Fibroblast of mammary gland (primary cell): ENCODE measurements around the gene CAD.

Experiments
- DNase-seq: peaks from one replicate; pipeline ENCODE4 v3.0.0-alpha.2; 2010; ENCODE audit warnings: low read depth
- H3K4me3 ChIP-seq: 2 replicates; pipeline ENCODE4 v1.5.1; 2011; ENCODE audit warnings: low read depth, mild to moderate bottlenecking, low read length, moderate library complexity; ENCODE audit not compliant: control insufficient read depth
- TF ChIP-seq, protein P1 (sequence below): conservative IDR thresholded peaks from 2 replicates; pipeline ENCODE4 v1.5.1; 2011; ENCODE audit warnings: low read depth, low read length, inconsistent platforms; ENCODE audit not compliant: control insufficient read depth, insufficient read depth

Gene CAD

GRCh38 chr2:27223416-27223815, 6.2 kb downstream of the CAD start:
- TF ChIP-seq, protein P1, sequence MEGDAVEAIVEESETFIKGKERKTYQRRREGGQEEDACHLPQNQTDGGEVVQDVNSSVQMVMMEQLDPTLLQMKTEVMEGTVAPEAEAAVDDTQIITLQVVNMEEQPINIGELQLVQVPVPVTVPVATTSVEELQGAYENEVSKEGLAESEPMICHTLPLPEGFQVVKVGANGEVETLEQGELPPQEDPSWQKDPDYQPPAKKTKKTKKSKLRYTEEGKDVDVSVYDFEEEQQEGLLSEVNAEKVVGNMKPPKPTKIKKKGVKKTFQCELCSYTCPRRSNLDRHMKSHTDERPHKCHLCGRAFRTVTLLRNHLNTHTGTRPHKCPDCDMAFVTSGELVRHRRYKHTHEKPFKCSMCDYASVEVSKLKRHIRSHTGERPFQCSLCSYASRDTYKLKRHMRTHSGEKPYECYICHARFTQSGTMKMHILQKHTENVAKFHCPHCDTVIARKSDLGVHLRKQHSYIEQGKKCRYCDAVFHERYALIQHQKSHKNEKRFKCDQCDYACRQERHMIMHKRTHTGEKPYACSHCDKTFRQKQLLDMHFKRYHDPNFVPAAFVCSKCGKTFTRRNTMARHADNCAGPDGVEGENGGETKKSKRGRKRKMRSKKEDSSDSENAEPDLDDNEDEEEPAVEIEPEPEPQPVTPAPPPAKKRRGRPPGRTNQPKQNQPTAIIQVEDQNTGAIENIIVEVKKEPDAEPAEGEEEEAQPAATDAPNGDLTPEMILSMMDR: no peak

GRCh38 chr2:27225526-27225925, 8.4 kb downstream of the CAD start:
- TF ChIP-seq, protein P1: no peak
- no peak overlapping the region for H3K4me3 ChIP-seq
- DNase-seq: no peak

More at GRCh38 chr2:27223416-27223815, 6.2 kb downstream of the CAD start:
- DNase-seq: no peak
- no peak overlapping the region for H3K4me3 ChIP-seq

DNA sequence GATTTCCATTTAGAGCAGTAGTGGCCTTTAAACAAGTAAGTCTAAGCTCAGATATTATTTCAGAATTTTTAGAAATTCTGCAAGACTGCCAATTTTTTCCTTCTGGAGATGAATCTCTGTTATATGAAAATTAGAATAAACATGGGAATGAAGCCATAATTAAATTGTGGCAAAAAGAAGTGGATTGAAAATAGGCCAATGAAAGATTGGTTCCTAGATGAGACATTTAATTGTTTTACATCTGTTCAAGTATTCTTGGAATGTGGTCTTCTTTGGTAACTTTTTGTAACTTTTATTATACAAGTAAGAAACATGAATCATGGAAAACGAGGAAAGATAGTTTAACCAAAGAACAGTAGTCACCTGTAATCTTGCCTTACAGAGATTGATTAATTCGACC, 10.3 kb downstream of the CAD start:
- TF ChIP-seq, protein P1: no peak
- no peak for DNase-seq
- H3K4me3 ChIP-seq: no peak overlapping the region

DNA sequence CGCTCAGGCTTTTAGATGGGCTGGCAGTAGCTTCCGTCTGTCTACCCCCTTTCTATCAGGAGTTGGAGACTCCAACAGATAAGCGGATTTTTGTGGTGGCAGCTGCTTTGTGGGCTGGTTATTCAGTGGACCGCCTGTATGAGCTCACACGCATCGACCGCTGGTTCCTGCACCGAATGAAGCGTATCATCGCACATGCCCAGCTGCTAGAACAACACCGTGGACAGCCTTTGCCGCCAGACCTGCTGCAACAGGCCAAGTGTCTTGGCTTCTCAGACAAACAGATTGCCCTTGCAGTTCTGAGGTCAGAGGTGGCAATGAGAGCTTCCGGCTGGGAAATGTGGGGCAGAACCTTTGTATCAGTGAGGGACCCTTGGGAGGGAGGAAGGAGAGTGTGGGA, 14.8 kb downstream of the CAD start:
- DNase-seq: no peak
- TF ChIP-seq, protein P1: no peak
- no peak overlapping the region for H3K4me3 ChIP-seq

GRCh38 chr2:27233341-27233740, 16.2 kb downstream of the CAD start:
- no peak for DNase-seq
- TF ChIP-seq, protein P1: no peak
- no peak overlapping the region for H3K4me3 ChIP-seq

DNA sequence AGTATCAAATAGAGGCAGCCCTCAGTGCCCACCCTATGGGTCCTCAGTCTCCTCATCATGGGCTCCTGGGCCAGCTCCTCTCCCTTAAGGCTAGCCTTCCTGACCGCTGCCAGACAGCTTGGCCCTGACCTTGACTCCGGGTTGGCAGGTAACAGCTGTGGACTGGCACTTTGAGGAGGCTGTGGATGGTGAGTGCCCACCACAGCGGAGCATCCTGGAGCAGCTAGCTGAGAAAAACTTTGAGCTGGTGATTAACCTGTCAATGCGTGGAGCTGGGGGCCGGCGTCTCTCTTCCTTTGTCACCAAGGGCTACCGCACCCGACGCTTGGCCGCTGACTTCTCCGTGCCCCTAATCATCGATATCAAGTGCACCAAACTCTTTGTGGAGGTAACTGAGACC, 19.0 kb downstream of the CAD start:
- DNase-seq: no peak
- H3K4me3 ChIP-seq: no peak overlapping the region
- TF ChIP-seq, protein P1: no peak

GRCh38 chr2:27236626-27237025, 19.5 kb downstream of the CAD start:
- no peak for DNase-seq
- TF ChIP-seq, protein P1: no peak
- H3K4me3 ChIP-seq: no peak overlapping the region
